ENCODE data around the gene BORCS5. TPM values are rescaled to one million over a fixed set of nuclear protein-coding genes. Genes with fewer than 3 reads are reported as not detected.

Gene BORCS5
- total RNA-seq, 1 experiment from 2014 or later = 7.8 TPM

- H3K9me3 ChIP-seq (ENCODE audit: control insufficient read depth, insufficient read depth, low read depth, low read length) = no peaks in the 10 kb centered on the region
- ChIA-PET CTCF (no interaction called here), POLR2A (no interaction called here)
- H3K27ac ChIP-seq (ENCODE audit: low read length) = no peak overlapping the region
- peaks cover 8% of the 10 kb centered on the region for H3K4me1 ChIP-seq (ENCODE audit: control insufficient read depth, insufficient read depth, low read length)
- BruUV-seq (replicated peaks) = no TSS peak
- H3K4me3 ChIP-seq (ENCODE audit: low read depth in 2 of 2, low read length in 2 of 2) = no peak overlapping the region
- TF ChIP-seq SIN3A (IDR thresholded peaks at IDR 0.05; ENCODE audit: borderline replicate concordance, insufficient read depth, low read depth, low read length) (no peak), TCF7L2 (IDR thresholded peaks at IDR 0.05; ENCODE audit: low read depth, low read length) (no peak), POLR2AphosphoS5 (IDR thresholded peaks at IDR 0.05; ENCODE audit: low read depth, low read length) (no peak), REST (IDR thresholded peaks at IDR 0.05; ENCODE audit: insufficient read depth in 1 of 2, low read depth in 2 of 2, low read length in 1 of 2) (no peak), CTCF (IDR thresholded peaks at IDR 0.05) (no peak)
- intact Hi-C loops (cut with micrococcal nuclease; ENCODE audit: unreplicated experiment) = no loop called here
- DNase-seq (ENCODE audit: low read depth, low spot score) (no peak), ATAC-seq (no peak)
- in situ Hi-C loops (cut with HindIII; ENCODE audit: low pct_unique_long_range_greater_than_20kb, low sequenced_read_pairs) = no loop called here
- H3K27me3 ChIP-seq (ENCODE audit: control insufficient read depth, insufficient read depth, low read length) = no peaks in the 10 kb centered on the region
- H3K36me3 ChIP-seq (ENCODE audit: control insufficient read depth, insufficient read depth, low read length) = no peaks in the 10 kb centered on the region
Observed at GRCh38 chr12:12399161-12399560, 42.3 kb downstream of the BORCS5 start.

- CTCF ChIA-PET = no interaction called here
- no peaks in the 10 kb centered on the region for H3K36me3 ChIP-seq (ENCODE audit: control insufficient read depth, insufficient read depth, low read length)
- no TSS peak for BruUV-seq (replicated peaks)
- in situ Hi-C loops (cut with HindIII; ENCODE audit: low pct_unique_long_range_greater_than_20kb, low sequenced_read_pairs) (no loop called here), intact Hi-C loops (cut with micrococcal nuclease; ENCODE audit: unreplicated experiment) (no loop called here)
- DNase-seq (ENCODE audit: low read depth, low spot score) (no peak), ATAC-seq (no peak)
- H3K4me3 ChIP-seq (ENCODE audit: low read depth in 2 of 2, low read length in 2 of 2) = no peak overlapping the region
- H3K4me1 ChIP-seq (ENCODE audit: control insufficient read depth, insufficient read depth, low read length) = peaks cover 8% of the 10 kb centered on the region
- TF ChIP-seq CTCF (IDR thresholded peaks at IDR 0.05) (no peak), SIN3A (IDR thresholded peaks at IDR 0.05; ENCODE audit: borderline replicate concordance, insufficient read depth, low read depth, low read length) (no peak), TCF7L2 (IDR thresholded peaks at IDR 0.05; ENCODE audit: low read depth, low read length) (no peak), REST (IDR thresholded peaks at IDR 0.05; ENCODE audit: insufficient read depth in 1 of 2, low read depth in 2 of 2, low read length in 1 of 2) (no peak), POLR2AphosphoS5 (IDR thresholded peaks at IDR 0.05; ENCODE audit: low read depth, low read length) (no peak)
- no peaks in the 10 kb centered on the region for H3K27me3 ChIP-seq (ENCODE audit: control insufficient read depth, insufficient read depth, low read length)
- H3K9me3 ChIP-seq (ENCODE audit: control insufficient read depth, insufficient read depth, low read depth, low read length) = no peaks in the 10 kb centered on the region
- no peak overlapping the region for H3K27ac ChIP-seq (ENCODE audit: low read length)
- POLR2A ChIA-PET = no interaction called here
Observed at GRCh38 chr12:12399776-12400305, 43.0 kb downstream of the BORCS5 start.

Measured in Panc1 (cell line).